ENCODE results near the gene ATAD3B.

Gene ATAD3B

GRCh38 chr1:1437904-1438376 lies 33.6 kb upstream of the ATAD3B start:
- TF ChIP-seq, protein P1, sequence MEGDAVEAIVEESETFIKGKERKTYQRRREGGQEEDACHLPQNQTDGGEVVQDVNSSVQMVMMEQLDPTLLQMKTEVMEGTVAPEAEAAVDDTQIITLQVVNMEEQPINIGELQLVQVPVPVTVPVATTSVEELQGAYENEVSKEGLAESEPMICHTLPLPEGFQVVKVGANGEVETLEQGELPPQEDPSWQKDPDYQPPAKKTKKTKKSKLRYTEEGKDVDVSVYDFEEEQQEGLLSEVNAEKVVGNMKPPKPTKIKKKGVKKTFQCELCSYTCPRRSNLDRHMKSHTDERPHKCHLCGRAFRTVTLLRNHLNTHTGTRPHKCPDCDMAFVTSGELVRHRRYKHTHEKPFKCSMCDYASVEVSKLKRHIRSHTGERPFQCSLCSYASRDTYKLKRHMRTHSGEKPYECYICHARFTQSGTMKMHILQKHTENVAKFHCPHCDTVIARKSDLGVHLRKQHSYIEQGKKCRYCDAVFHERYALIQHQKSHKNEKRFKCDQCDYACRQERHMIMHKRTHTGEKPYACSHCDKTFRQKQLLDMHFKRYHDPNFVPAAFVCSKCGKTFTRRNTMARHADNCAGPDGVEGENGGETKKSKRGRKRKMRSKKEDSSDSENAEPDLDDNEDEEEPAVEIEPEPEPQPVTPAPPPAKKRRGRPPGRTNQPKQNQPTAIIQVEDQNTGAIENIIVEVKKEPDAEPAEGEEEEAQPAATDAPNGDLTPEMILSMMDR (IDR thresholded peaks at IDR 0.05; ENCODE audit: borderline replicate concordance, insufficient read depth, low read depth, low read length): no peak
- H3K4me3 ChIP-seq (ENCODE audit: low read depth, low read length): no peak overlapping the region

GRCh38 chr1:1438531-1439381 lies 32.8 kb upstream of the ATAD3B start:
- TF ChIP-seq, protein P1 (IDR thresholded peaks at IDR 0.05; ENCODE audit: borderline replicate concordance, insufficient read depth, low read depth, low read length): no peak
- no peak overlapping the region for H3K4me3 ChIP-seq (ENCODE audit: low read depth, low read length)

GRCh38 chr1:1439546-1440261 lies 31.9 kb upstream of the ATAD3B start:
- TF ChIP-seq, protein P1 (IDR thresholded peaks at IDR 0.05; ENCODE audit: borderline replicate concordance, insufficient read depth, low read depth, low read length): no peak
- H3K4me3 ChIP-seq (ENCODE audit: low read depth, low read length): no peak overlapping the region

GRCh38 chr1:1440262-1441001 lies 31.1 kb upstream of the ATAD3B start:
- H3K4me3 ChIP-seq (ENCODE audit: low read depth, low read length): no peak overlapping the region

GRCh38 chr1:1441002-1441888 lies 30.3 kb upstream of the ATAD3B start:
- H3K4me3 ChIP-seq (ENCODE audit: low read depth, low read length): no peak overlapping the region
- TF ChIP-seq, protein P1 (IDR thresholded peaks at IDR 0.05; ENCODE audit: borderline replicate concordance, insufficient read depth, low read depth, low read length): peak; percentile 98

More at GRCh38 chr1:1440262-1441001, 31.1 kb upstream of the ATAD3B start:
- TF ChIP-seq, protein P1 (IDR thresholded peaks at IDR 0.05; ENCODE audit: borderline replicate concordance, insufficient read depth, low read depth, low read length): no peak

Data from GM12875 (cell line).